DOHH2 (cell line): ENCODE measurements around the gene TRNP1.
A peak's percentile ranks its signal among the peaks of the same experiment; 100 is the strongest.

ENCODE experiments used
- H3F3A ChIP-seq: fragments of 200-600 bp; sonication (generic), shearing (Covaris generic); 2 replicates; pipeline ENCODE4 v1.6.0; 2016; ENCODE audit warnings: antibody characterized with exemption, mild to moderate bottlenecking; ENCODE audit not compliant: control insufficient read depth, insufficient read depth
- H3K27ac ChIP-seq: fragments of 200-600 bp; sonication (generic); 2 replicates; pipeline ENCODE4 v1.5.1; 2014; ENCODE audit warnings: low read depth, mild to moderate bottlenecking, low read length, moderate library complexity
- H3K27me3 ChIP-seq: fragments of 200-600 bp; sonication (generic); 2 replicates; pipeline ENCODE4 v1.6.1; 2014; ENCODE audit warnings: mild to moderate bottlenecking, low read length, mixed read lengths; ENCODE audit not compliant: control insufficient read depth
- H3K36me3 ChIP-seq: fragments of 200-600 bp; sonication (generic); 2 replicates; pipeline ENCODE4 v1.6.1; 2014; ENCODE audit warnings: mild to moderate bottlenecking, low read length, moderate library complexity, mixed read lengths; ENCODE audit not compliant: control insufficient read depth
- H3K4me1 ChIP-seq: fragments of 200-600 bp; sonication (generic); 2 replicates; pipeline ENCODE4 v1.6.1; 2014; ENCODE audit warnings: mild to moderate bottlenecking, low read length, mixed read lengths; ENCODE audit not compliant: control insufficient read depth
- H3K4me2 ChIP-seq: fragments of 200-600 bp; sonication (generic); 2 replicates; pipeline ENCODE4 v1.6.0; 2014; ENCODE audit warnings: mild to moderate bottlenecking, low read length, moderate library complexity
- H3K4me3 ChIP-seq: fragments of 200-600 bp; sonication (generic); 2 replicates; pipeline ENCODE4 v1.5.1; 2014; ENCODE audit warnings: mild to moderate bottlenecking, low read length, mixed read lengths
- H3K79me2 ChIP-seq: fragments of 200-600 bp; sonication (generic); 2 replicates; pipeline ENCODE4 v1.6.1; 2014; ENCODE audit warnings: mild to moderate bottlenecking, low read length, mixed read lengths; ENCODE audit not compliant: control insufficient read depth
- H3K9me2 ChIP-seq: fragments of 200-600 bp; sonication (generic); replicated peaks from 2 replicates; pipeline ENCODE4 v1.6.1; 2014; ENCODE audit warnings: mild to moderate bottlenecking, low read length, mixed read lengths; ENCODE audit not compliant: control insufficient read depth
- H3K9me3 ChIP-seq: fragments of 200-600 bp; sonication (generic); 2 replicates; pipeline ENCODE4 v1.6.1; 2014; ENCODE audit warnings: antibody characterized with exemption, low read length, mixed read lengths; ENCODE audit not compliant: control insufficient read depth, insufficient read depth
- H4K20me1 ChIP-seq: fragments of 200-600 bp; sonication (generic); 2 replicates; pipeline ENCODE4 v1.6.0; 2014; ENCODE audit warnings: low read depth, mild to moderate bottlenecking, antibody characterized with exemption, low read length, moderate library complexity; ENCODE audit not compliant: control insufficient read depth, insufficient read depth
- CTCF ChIP-seq: fragments of 200-600 bp; sonication (generic); IDR thresholded peaks from one replicate; pipeline ENCODE4 v1.5.1; 2014; ENCODE audit warnings: antibody characterized with exemption, mild to moderate bottlenecking, low read depth, low read length; ENCODE audit not compliant: poor library complexity, severe bottlenecking
- EZH2phosphoT487 ChIP-seq: fragments of 200-600 bp; sonication (generic); IDR thresholded peaks from 2 replicates; pipeline ENCODE4 v1.6.1; 2017; ENCODE audit warnings: borderline replicate concordance, mild to moderate bottlenecking, antibody characterized with exemption, low read length, moderate library complexity, mixed read lengths

TRNP1 gene

GRCh38 chr1:26959270-26959669 lies 34.2 kb upstream of the TRNP1 start:
- H3K4me3 ChIP-seq = peak overlapping the region; percentile 82
- no peaks in the 10 kb centered on the region for H4K20me1 ChIP-seq
- peaks cover 15% of the 10 kb centered on the region for H3F3A ChIP-seq
- TF ChIP-seq CTCF (no peak), EZH2phosphoT487 (no peak)
- H3K27ac ChIP-seq = no peak overlapping the region
- H3K9me3 ChIP-seq = no peaks in the 10 kb centered on the region
- H3K36me3 ChIP-seq = no peaks in the 10 kb centered on the region
- peaks cover 16% of the 10 kb centered on the region for H3K4me1 ChIP-seq
- no peaks in the 10 kb centered on the region for H3K9me2 ChIP-seq
- peak overlapping the region; percentile 58 for H3K4me2 ChIP-seq
- peaks cover 23% of the 10 kb centered on the region for H3K27me3 ChIP-seq
- no peaks in the 10 kb centered on the region for H3K79me2 ChIP-seq

DNA sequence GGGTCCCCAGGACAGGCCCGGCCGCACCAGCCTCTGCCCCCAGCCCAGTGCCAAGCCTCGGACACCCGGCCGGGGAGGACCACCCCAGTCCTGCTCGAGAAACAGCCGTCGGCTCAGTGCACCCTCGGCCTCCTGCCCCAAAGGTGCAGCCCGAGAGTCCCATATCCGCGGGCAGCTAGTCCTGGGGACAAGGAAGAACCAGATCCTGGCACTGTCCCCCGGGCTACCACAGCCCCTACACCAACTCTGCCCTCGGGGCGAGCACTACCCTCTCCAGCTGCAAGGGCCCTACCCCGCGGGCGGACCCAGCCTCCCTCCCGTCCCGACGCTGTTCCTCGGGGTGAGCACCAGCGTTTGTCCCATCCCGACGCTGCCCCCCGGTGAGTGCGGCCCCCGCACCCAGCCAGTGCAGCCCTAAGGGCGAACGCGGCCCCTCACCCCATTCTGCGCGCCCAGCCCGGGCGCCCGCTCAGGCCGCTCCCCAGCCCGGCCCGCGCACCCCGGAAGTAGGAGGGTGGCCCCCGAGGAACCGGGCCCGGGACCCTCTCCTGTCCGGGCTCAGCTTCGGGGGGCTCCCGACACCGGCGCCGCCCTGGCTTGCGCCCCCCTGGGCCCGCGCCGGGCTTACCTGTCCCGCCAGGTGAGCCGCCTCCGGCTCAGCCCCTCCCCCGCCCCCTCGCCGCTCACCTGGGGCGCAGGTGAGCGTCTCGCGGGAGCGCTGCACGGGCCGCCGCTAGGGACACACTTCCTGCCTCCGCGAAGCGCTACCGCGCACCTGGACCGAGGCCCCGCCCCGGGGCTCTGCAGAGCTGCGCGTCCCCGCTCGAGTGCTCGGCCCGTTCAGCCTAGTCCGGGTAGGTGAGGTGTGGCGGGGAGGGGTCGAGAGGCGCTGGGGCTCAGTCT lies 33.5 kb upstream of the TRNP1 start, which contains the start of gene KDF1:
TSS of gene KDF1 (minus strand) at position 747 of the 903 bp plus-strand sequence. CDS start 8,088 bp downstream, outside the sequence.
- peaks cover 16% of the 10 kb centered on the region for H3K4me1 ChIP-seq
- TF ChIP-seq EZH2phosphoT487 = no peak
- TF ChIP-seq CTCF = peak; percentile 13
- H3K36me3 ChIP-seq = no peaks in the 10 kb centered on the region
- peak within 1 kb of the TSS; percentile 82 for H3K4me3 ChIP-seq
- no peaks in the 10 kb centered on the region for H3K9me3 ChIP-seq
- peaks cover 15% of the 10 kb centered on the region for H3F3A ChIP-seq
- no peaks in the 10 kb centered on the region for H3K79me2 ChIP-seq
- peak within 1 kb of the TSS; percentile 58 for H3K4me2 ChIP-seq
- H3K27me3 ChIP-seq = peaks cover 23% of the 10 kb centered on the region
- H3K9me2 ChIP-seq = no peaks in the 10 kb centered on the region
- H3K27ac ChIP-seq = no peak within 1 kb of the TSS
- H4K20me1 ChIP-seq = no peaks in the 10 kb centered on the region

GRCh38 chr1:26960625-26960966 lies 32.9 kb upstream of the TRNP1 start:
- Histone ChIP-seq H3K4me1 (peaks cover 16% of the 10 kb centered on the region), H3K27ac (no peak overlapping the region)
- TF ChIP-seq EZH2phosphoT487 (0 out of 2 replicates have a peak, but pooled peaks have one; percentile 51), CTCF (no peak)

More at GRCh38 chr1:26960625-26960966, 32.9 kb upstream of the TRNP1 start:
- H3K9me2 ChIP-seq = no peaks in the 10 kb centered on the region
- no peaks in the 10 kb centered on the region for H4K20me1 ChIP-seq
- H3K9me3 ChIP-seq = no peaks in the 10 kb centered on the region
- H3K4me3 ChIP-seq = peak overlapping the region; percentile 82
- H3K36me3 ChIP-seq = no peaks in the 10 kb centered on the region
- H3K27me3 ChIP-seq = peaks cover 23% of the 10 kb centered on the region
- H3K79me2 ChIP-seq = no peaks in the 10 kb centered on the region
- H3K4me2 ChIP-seq = peak overlapping the region; percentile 58
- H3F3A ChIP-seq = peaks cover 15% of the 10 kb centered on the region
